ENCODE data around the gene COPS3. TPM values are rescaled to one million over a fixed set of nuclear protein-coding genes. Genes with fewer than 3 reads are reported as not detected.

The COPS3 gene
- total and polyA plus RNA-seq, 2 of the 8 experiments (the other 6 are each of a cell fraction or from before 2014, with no cell fraction given), result 82.9 to 110 TPM

DNA sequence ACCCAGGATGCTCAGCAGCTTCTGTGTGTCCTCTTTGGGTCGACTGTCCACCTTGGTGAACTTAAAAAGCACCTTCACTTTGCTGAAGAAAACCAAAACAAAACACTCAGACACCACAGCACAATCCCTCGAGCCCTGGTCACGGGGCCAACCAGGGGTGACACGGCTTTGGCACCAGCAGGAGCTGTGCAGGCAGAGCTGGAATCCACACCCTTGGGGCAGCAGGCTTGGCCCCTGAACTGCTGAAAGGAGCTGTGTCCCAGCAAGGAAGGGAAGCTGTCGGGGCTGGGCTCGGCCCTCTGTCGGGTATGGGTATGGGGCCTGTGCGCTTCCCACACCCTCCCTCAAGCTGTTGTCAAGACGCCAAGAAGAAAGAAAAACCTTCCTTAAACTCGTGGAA, 67.3 kb downstream of the COPS3 start:
- Histone ChIP-seq H3K23me2 (ENCODE audit: low read depth, low read length) (no peaks in the 10 kb centered on the region), H3K4me3 (ENCODE audit: extremely low read depth in 1 of 4, insufficient read depth in 2 of 4, low read depth in 3 of 4, low read length in 4 of 4) (no peak overlapping the region), H4K91ac (replicated peaks; ENCODE audit: insufficient read length, low read length) (no peak overlapping the region), H3K4me2 (ENCODE audit: insufficient read depth in 1 of 2, low read depth in 2 of 2, low read length in 2 of 2) (no peak overlapping the region), H3K18ac (ENCODE audit: extremely low read depth, low read length) (no peak overlapping the region), H4K20me1 (replicated peaks in 1 of 2; ENCODE audit: control insufficient read depth in 1 of 2, insufficient read depth in 2 of 2, low read length in 2 of 2) (peaks cover 2 to 5% of the 10 kb centered on the region in 2 experiments), H4K8ac (ENCODE audit: extremely low read depth, insufficient read depth, low read length) (no peak overlapping the region), H2BK15ac (ENCODE audit: low read length) (no peak overlapping the region), H3K4ac (replicated peaks; ENCODE audit: insufficient read length, low read depth, low read length) (no peak overlapping the region), H3K27ac (ENCODE audit: low read depth, low read length) (no peak overlapping the region), H2BK120ac (replicated peaks; ENCODE audit: low read depth, low read length) (no peak overlapping the region), H3K9me3 (ENCODE audit: insufficient read depth in 2 of 2, low read depth in 1 of 2, low read length in 1 of 2) (no peaks in the 10 kb centered on the region), H2AK5ac (ENCODE audit: low read depth, low read length) (no peak overlapping the region), H3K79me2 (ENCODE audit: control insufficient read depth in 1 of 2, insufficient read depth in 2 of 2, low read length in 2 of 2) (no peaks in the 10 kb centered on the region), H3K14ac (ENCODE audit: insufficient read length) (no peak overlapping the region), H3K79me1 (ENCODE audit: low read depth, low read length) (no peaks in the 10 kb centered on the region), H3K27me3 (replicated peaks in 1 of 4; ENCODE audit: control insufficient read depth in 3 of 4, extremely low read depth in 1 of 4, insufficient read depth in 3 of 4, low read length in 3 of 4) (no peaks in the 10 kb centered on the region), H3K36me3 (ENCODE audit: control insufficient read depth in 2 of 4, insufficient read depth in 4 of 4, low read length in 3 of 4) (peaks cover 14 to 48% (median 41%) of the 10 kb centered on the region in 4 experiments; a peak in 7 of 8 replicates), H2BK5ac (ENCODE audit: low read depth, low read length) (no peak overlapping the region), H3K4me1 (replicated peaks in 1 of 4; ENCODE audit: control insufficient read depth in 3 of 4, insufficient read depth in 4 of 4, low read length in 3 of 4) (no peaks in the 10 kb centered on the region), H3K56ac (replicated peaks; ENCODE audit: insufficient read length, low read depth, low read length) (no peak overlapping the region), H3K23ac (ENCODE audit: insufficient read length) (no peak overlapping the region), H2BK20ac (ENCODE audit: low read length) (no peak overlapping the region), H3K9ac (replicated peaks in 1 of 4; ENCODE audit: extremely low read depth in 1 of 4, low read depth in 3 of 4, low read length in 3 of 4) (no peak overlapping the region), H4K5ac (ENCODE audit: insufficient read length, low read depth, low read length) (no peak overlapping the region), H2AFZ (ENCODE audit: low read length) (no peak overlapping the region), H2BK12ac (ENCODE audit: low read depth, low read length) (no peak overlapping the region)
- ChIA-PET CTCF (ENCODE audit: partially characterized antibody) (interaction anchor here (0.8 to 2.0 kb wide), 7 partner anchors 8 to 355 kb away, joined by 3 to 7 read pairs (median 4); no protein-coding TSS in a partner anchor), POLR2A (ENCODE audit: partially characterized antibody) (interaction anchor here (1.0 to 1.8 kb wide), 5 partner anchors 13 to 62 kb away, joined by 3 to 7 read pairs (median 4); no protein-coding TSS in a partner anchor)
- 91% methylated on average over 10 of the region's 10 CpGs; no CpG with 5 or more reads in 1 of the 2 experiments for WGBS, 2 experiments (ENCODE audit: extremely low coverage in 1 of 2, insufficient coverage in 1 of 2, insufficient read length in 1 of 2, insufficient replicate concordance in 2 of 2, low coverage in 1 of 2, low lambda C conversion rate in 2 of 2, missing lambda C conversion rate in 1 of 2)
- FAIRE-seq, result no peak
- no peak for DNase-seq (ENCODE audit: low read depth in 1 of 2, low spot score in 2 of 2)
- TF ChIP-seq EGR1 (IDR thresholded peaks at IDR 0.05; ENCODE audit: borderline replicate concordance, low read depth, low read length) (no peak), JUND (IDR thresholded peaks at IDR 0.05; ENCODE audit: low read length) (no peak), POU5F1 (IDR thresholded peaks at IDR 0.05; ENCODE audit: low read depth, low read length) (no peak), RAD21 (IDR thresholded peaks at IDR 0.05 in 1 of 2, conservative IDR thresholded peaks at IDR 0.05 in 1 of 2; ENCODE audit: low read depth in 2 of 2, low read length in 2 of 2) (no peak), SAP30 (IDR thresholded peaks at IDR 0.05; ENCODE audit: insufficient read depth, insufficient replicate concordance, low read length) (no peak), SP2 (IDR thresholded peaks at IDR 0.05; ENCODE audit: low read length) (no peak), KDM1A (IDR thresholded peaks at IDR 0.05; ENCODE audit: borderline replicate concordance, low read length) (no peak), NANOG (IDR thresholded peaks at IDR 0.05; ENCODE audit: insufficient read depth, low read depth, low read length, poor library complexity, severe bottlenecking) (no peak), SIX5 (IDR thresholded peaks at IDR 0.05; ENCODE audit: low read depth, low read length) (no peak), RFX5 (IDR thresholded peaks at IDR 0.05; ENCODE audit: borderline replicate concordance, low read depth, low read length) (no peak), EP300 (IDR thresholded peaks at IDR 0.05; ENCODE audit: borderline replicate concordance in 1 of 2, low read depth in 2 of 2, low read length in 2 of 2) (no peak), JUN (IDR thresholded peaks at IDR 0.05; ENCODE audit: low read depth, low read length) (no peak), HDAC2 (IDR thresholded peaks at IDR 0.05; ENCODE audit: borderline replicate concordance in 1 of 2, low read depth in 2 of 2, low read length in 2 of 2) (no peak)
